GM19438 (cell line): ENCODE measurements around the gene PI16.

Experiments
- ATAC-seq: cut with Tn5 transposase; IDR thresholded peaks from one replicate; pipeline ENCODE4 v1.9.1; 2021; ENCODE audit warnings: low read depth; ENCODE audit not compliant: unreplicated experiment

Gene PI16

GRCh38 chr6:37013516-37014491 lies 59.3 kb downstream of the PI16 start:
- no peak for ATAC-seq
